ENCODE measurements around the gene ZNF681. TPM values are rescaled to one million over a fixed set of nuclear protein-coding genes. Genes with fewer than 3 reads are reported as not detected.

The ZNF681 gene
- total and polyA plus RNA-seq, 9 of the 15 experiments (the other 6 are each of a cell fraction or from before 2014, with no cell fraction given) = 2.8 to 8.6 (median 4.1) TPM

DNA sequence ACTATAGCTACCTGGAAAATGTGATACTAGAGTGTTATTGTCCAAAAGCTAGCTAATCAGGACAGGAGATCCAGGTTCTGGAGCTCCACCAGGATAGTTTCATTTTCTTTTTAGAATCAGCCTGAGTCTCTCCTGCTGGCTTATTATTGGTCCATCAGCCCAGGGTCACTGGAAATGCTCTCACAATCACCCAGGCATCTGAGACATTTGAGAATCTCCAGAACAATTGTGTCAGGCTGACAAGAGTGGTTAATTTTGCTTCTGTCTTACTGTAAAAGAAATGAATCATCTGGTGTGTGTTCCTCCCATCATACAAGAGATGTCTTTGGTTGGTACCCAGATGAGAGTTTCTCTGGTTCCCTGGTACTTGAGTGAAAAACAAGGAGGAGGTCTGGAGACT is 43.6 kb upstream of the ZNF681 start:
- no peak overlapping the region for H3K27ac ChIP-seq (ENCODE audit: extremely low read depth, low read depth, low read length)
- no peaks in the 10 kb centered on the region for H3K27me3 ChIP-seq (ENCODE audit: control insufficient read depth in 2 of 2, insufficient read depth in 2 of 2, low read length in 2 of 2)
- no peaks in the 10 kb centered on the region for H3K4me1 ChIP-seq (replicated peaks in 1 of 2; ENCODE audit: control insufficient read depth in 2 of 2, insufficient read depth in 2 of 2, low read length in 2 of 2)
- H3K9ac ChIP-seq (ENCODE audit: insufficient read depth in 1 of 2, low read depth in 2 of 2, low read length in 2 of 2) = no peak overlapping the region
- no peaks in the 10 kb centered on the region for H4K20me1 ChIP-seq (replicated peaks; ENCODE audit: control insufficient read depth, insufficient read depth, low read length)
- no peak overlapping the region for H2AFZ ChIP-seq (ENCODE audit: low read depth, low read length)
- no peaks in the 10 kb centered on the region for H3K9me1 ChIP-seq (ENCODE audit: control insufficient read depth, insufficient read depth, low read length)
- no peak for TF ChIP-seq CBFA2T2 (conservative IDR thresholded peaks at IDR 0.05)
- no peak for TF ChIP-seq NRF1 (conservative IDR thresholded peaks at IDR 0.05 in 1 of 2, IDR thresholded peaks at IDR 0.05 in 1 of 2)
- no peak for TF ChIP-seq FOXK1 (CRISPR knock-in tag; IDR thresholded peaks at IDR 0.05; ENCODE audit: borderline replicate concordance)
- no peak for TF ChIP-seq SRF (CRISPR knock-in tag; IDR thresholded peaks at IDR 0.05)
- no peak for TF ChIP-seq TCF3 (CRISPR knock-in tag; IDR thresholded peaks at IDR 0.05)
- TF ChIP-seq, protein P1, sequence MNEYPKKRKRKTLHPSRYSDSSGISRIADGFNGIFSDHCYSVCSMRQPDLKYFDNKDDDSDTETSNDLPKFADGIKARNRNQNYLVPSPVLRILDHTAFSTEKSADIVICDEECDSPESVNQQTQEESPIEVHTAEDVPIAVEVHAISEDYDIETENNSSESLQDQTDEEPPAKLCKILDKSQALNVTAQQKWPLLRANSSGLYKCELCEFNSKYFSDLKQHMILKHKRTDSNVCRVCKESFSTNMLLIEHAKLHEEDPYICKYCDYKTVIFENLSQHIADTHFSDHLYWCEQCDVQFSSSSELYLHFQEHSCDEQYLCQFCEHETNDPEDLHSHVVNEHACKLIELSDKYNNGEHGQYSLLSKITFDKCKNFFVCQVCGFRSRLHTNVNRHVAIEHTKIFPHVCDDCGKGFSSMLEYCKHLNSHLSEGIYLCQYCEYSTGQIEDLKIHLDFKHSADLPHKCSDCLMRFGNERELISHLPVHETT (CRISPR knock-in tag; conservative IDR thresholded peaks at IDR 0.05 in 1 of 2, IDR thresholded peaks at IDR 0.05 in 1 of 2) = no peak
- no peak for TF ChIP-seq ZNF785 (CRISPR knock-in tag; IDR thresholded peaks at IDR 0.05)
- TF ChIP-seq ZNF445 (CRISPR knock-in tag; IDR thresholded peaks at IDR 0.05; ENCODE audit: low read depth) = no peak
- FAIRE-seq (peak; percentile 26), ATAC-seq (no peak), DNase-seq (ENCODE audit: extremely low read depth in 1 of 4, low spot score in 3 of 4) (no peak)
- CTCF ChIA-PET (ENCODE audit: low intra/inter-chr PET ratio) = no interaction called here
- POLR2A ChIA-PET = no interaction called here
- H3K9me3 ChIP-seq (replicated peaks; ENCODE audit: control insufficient read depth, insufficient read depth, low read depth, low read length) = no peaks in the 10 kb centered on the region
- H3K4me3 ChIP-seq = no peak overlapping the region
- BruUV-seq (replicated peaks) = no TSS peak
- no peaks in the 10 kb centered on the region for H3K36me3 ChIP-seq (ENCODE audit: control insufficient read depth, insufficient read depth, low read length)
- no peak overlapping the region for H3K4me2 ChIP-seq (ENCODE audit: insufficient read depth, low read length)
- in situ Hi-C loops (cut with MboI) (no loop called here), intact Hi-C loops (cut with micrococcal nuclease) (no loop called here)
- H3K79me2 ChIP-seq (ENCODE audit: control insufficient read depth, insufficient read depth, low read length) = peaks cover 22% of the 10 kb centered on the region
